Muscle layer of duodenum (tissue), 2 donors: Measurements from ENCODE around the gene SLC38A1.
"Not testable (repeated sequence)": the region's sequence is repeated elsewhere in the genome, so short reads cannot be mapped to it uniquely, and the experiment has no call there.

Source experiments
- H3K27ac ChIP-seq: one replicate; pipeline ENCODE4 v1.7.0; 2013; ENCODE audit warnings: mild to moderate bottlenecking, low read length
- H3K27me3 ChIP-seq: one replicate; pipeline ENCODE4 v1.7.0; 2013; ENCODE audit warnings: low read depth, mild to moderate bottlenecking, control low read depth, low read length
- H3K36me3 ChIP-seq, 2 donors: one replicate each; pipeline ENCODE4 v1.7.0; 2013; ENCODE audit warnings: low read length in 2 of 2, control low read depth in 1 of 2, mild to moderate bottlenecking in 1 of 2; ENCODE audit not compliant: insufficient read depth in 2 of 2, control insufficient read depth in 1 of 2
- H3K4me1 ChIP-seq, 2 donors: one replicate each; pipeline ENCODE4 v1.7.0; 2013; ENCODE audit warnings: low read length in 2 of 2, mild to moderate bottlenecking in 2 of 2, control low read depth in 1 of 2, moderate library complexity in 1 of 2; ENCODE audit not compliant: insufficient read depth in 2 of 2, control insufficient read depth in 1 of 2
- H3K4me3 ChIP-seq, 2 donors: one replicate each; pipeline ENCODE4 v1.7.0; 2013; ENCODE audit warnings: low read length in 2 of 2, low read depth in 1 of 2, mild to moderate bottlenecking in 1 of 2
- H3K9me3 ChIP-seq, 2 donors: one replicate each; pipeline ENCODE4 v1.7.0; 2013; ENCODE audit warnings: low read length in 2 of 2, control low read depth in 1 of 2, mild to moderate bottlenecking in 1 of 2; ENCODE audit not compliant: control insufficient read depth in 1 of 2
- donor health status: healthy.

Gene SLC38A1

DNA sequence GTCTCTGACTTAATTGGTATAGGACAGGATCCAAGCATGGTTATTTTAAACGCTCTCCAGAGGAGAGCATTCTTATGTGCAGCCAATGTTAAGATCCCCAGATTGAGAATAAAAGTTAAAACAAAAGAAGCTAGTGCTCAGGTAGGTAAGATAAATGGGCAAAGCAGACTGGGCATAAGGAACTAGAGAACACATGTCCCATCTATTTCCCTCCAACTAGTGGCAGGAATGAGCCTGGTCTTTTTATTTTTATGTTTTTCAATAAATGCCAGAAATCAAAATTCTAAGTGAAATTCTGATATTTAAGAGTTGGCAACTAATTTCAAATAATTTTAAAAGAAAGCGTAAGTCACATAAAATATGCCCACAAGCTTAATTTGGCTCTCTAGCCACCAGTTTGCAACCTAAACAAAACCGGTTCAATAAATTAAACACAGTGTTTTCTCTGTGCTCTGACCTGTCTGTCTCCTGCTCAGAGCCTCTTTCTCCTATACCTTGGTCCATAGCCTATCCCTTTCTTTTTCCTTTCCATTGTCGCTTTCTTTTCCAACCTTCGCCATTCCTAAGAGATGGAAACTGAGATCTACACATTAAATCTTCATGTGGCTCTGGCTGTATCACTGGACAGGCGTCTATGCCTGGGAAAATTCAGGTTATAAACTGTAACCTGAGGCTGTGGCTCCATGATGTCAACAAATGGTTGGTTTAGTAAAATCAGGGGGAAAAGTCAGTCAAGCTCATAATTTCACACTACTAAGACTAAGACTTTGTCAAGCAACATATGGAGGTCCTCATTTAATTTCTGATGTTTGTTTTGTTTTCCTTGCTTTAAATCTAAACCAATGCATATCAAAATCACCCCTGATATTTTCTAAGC lies 5.5 kb downstream of the SLC38A1 start:
- Histone ChIP-seq H3K36me3 (no peaks in the 10 kb centered on the region), H3K4me1 (peaks cover 0 to 38% of the 10 kb centered on the region in 2 donors), H3K4me3 (no peak overlapping the region), H3K27me3 (no peaks in the 10 kb centered on the region), H3K27ac (no peak overlapping the region), H3K9me3 (no peaks in the 10 kb centered on the region)

DNA sequence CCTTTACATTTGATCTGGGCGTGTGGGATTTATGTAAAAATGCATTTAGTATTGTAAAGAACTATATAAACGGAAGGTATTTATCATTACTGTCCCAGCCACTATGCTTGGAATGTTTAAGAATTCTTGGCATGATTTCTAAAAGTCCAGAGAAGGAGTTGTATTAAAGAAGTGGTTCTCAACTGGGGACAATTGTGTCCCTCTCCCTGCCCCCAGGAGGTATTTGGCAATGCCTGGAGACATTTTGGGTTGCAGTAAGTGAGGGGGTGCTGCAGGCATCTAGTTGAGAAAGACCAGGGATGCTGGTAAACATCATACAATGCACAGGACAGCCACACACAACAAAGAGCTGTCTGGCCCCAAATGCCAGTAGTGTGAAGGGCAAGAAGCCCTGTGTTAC lies 7.2 kb downstream of the SLC38A1 start:
- Histone ChIP-seq H3K36me3 (no peaks in the 10 kb centered on the region), H3K4me1 (peaks cover 0 to 34% of the 10 kb centered on the region in 2 donors), H3K27ac (peak overlapping the region; percentile 58), H3K4me3 (peak overlapping the region in 1 of 2 donors; percentile 18), H3K9me3 (no peaks in the 10 kb centered on the region), H3K27me3 (no peaks in the 10 kb centered on the region)

DNA sequence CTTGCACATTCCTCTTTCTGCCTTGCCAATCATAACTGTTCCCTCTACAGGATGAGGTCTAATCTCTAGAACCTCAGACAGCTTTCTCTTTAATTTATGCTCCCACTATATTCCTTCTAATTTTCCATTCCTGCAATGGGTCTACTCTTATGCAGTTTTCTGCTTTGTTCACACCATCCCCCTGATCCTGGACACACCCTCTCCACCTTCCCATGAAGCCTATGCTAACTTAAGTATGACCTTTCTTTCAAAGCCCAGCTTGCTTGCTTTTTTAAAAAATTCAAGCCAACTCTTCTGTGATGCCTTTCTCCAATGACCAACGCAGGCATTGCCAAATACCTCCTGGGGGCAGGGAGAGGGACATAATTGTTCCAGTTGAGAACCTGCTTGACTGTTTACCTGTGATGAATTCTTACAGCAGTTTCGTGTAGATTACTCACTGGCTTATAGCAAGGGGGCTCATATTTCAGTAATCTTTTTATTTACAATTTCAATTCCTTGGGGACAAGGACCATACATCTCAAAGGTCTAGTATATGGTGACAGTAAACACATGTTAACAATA lies 7.8 kb downstream of the SLC38A1 start:
- Histone ChIP-seq H3K4me1 (peaks cover 0 to 34% of the 10 kb centered on the region in 2 donors), H3K36me3 (no peaks in the 10 kb centered on the region), H3K4me3 (no peak overlapping the region), H3K9me3 (no peaks in the 10 kb centered on the region), H3K27ac (peak overlapping the region; percentile 58), H3K27me3 (no peaks in the 10 kb centered on the region)

DNA sequence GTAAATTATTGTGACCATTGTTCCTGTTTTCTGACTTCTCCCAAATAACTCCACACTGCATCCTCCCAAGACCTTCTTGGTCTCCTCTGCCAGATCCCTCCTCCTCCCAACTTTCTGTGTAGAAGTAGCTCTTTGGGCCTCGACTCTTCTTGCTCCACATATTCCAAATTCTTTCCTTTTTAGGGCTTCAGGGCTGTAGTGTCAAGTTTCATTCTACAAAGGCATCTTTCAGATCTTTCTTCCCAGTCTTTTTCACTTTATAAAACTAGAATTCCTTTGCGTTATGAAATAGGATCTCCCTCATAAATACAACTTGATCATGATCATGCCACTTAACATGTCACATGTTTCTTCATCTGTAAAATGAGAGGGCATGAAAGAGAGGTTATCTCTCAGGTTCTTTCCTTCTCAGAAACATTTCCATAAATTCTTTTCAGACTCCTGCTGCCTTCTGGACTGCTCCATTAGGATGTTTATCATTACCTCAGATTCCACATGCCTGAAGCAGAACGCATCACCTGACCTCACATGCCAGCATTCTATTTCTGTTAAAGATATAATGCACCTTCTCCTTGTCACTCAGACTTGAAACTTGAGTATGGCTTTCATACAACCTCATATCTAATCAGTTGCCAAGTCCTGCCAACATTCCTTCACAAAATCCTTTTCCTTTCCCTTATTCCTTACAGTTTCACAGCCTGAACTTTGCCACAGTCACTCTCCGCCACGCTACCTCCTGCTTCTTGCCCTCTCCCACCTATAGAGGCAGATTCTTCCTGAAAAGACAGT lies 8.5 kb downstream of the SLC38A1 start:
- Histone ChIP-seq H3K4me3 (no peak overlapping the region), H3K9me3 (no peaks in the 10 kb centered on the region), H3K27me3 (no peaks in the 10 kb centered on the region), H3K27ac (peak overlapping the region; percentile 58), H3K4me1 (peaks cover 0 to 34% of the 10 kb centered on the region in 2 donors), H3K36me3 (no peaks in the 10 kb centered on the region)

DNA sequence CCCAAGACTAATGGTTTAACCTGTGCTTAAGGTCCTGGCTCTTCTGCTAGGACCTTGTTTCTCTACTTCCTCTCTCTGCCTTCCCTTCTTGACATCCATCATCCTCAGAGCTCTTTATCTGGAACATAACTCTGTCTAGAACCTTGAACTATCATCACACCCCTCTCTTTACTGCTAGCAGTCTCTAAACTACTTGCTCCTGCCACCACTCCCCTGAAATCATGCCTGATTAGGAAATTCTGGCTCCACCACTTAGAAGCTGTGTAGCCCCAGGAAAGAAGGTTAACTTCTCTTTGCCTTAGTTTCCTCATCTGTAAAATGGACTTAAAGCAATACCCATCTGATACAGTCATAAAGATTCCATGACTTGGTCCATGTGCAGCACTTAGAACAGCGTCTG lies 9.1 kb downstream of the SLC38A1 start:
- Histone ChIP-seq H3K4me3 (no peak overlapping the region), H3K27me3 (no peaks in the 10 kb centered on the region), H3K9me3 (no peaks in the 10 kb centered on the region), H3K4me1 (peaks cover 0 to 33% of the 10 kb centered on the region in 2 donors), H3K36me3 (no peaks in the 10 kb centered on the region), H3K27ac (peak overlapping the region; percentile 58)

DNA sequence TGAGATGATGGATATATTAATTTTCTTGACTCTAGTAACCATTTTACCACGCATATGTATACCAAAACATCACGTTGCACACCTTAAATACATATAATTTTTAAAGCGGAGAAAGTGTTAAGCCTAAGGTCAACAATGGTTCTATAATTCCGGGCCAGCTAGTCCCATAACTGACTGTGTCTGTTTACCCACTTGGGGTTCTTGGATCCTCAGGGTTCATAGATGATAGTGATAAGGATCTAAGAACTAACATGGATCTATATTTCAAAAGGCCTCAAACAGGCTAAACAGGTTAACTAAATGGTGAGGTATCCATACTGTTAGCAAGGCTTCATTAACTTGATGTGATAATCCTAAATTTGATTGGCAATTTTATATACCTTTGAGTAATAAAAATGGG lies 9.8 kb downstream of the SLC38A1 start:
- Histone ChIP-seq H3K36me3 (peaks cover 0 to 3% of the 10 kb centered on the region in 2 donors), H3K4me1 (peaks cover 0 to 36% of the 10 kb centered on the region in 2 donors), H3K4me3 (no peak overlapping the region), H3K27me3 (no peaks in the 10 kb centered on the region), H3K9me3 (no peaks in the 10 kb centered on the region), H3K27ac (no peak overlapping the region)

DNA sequence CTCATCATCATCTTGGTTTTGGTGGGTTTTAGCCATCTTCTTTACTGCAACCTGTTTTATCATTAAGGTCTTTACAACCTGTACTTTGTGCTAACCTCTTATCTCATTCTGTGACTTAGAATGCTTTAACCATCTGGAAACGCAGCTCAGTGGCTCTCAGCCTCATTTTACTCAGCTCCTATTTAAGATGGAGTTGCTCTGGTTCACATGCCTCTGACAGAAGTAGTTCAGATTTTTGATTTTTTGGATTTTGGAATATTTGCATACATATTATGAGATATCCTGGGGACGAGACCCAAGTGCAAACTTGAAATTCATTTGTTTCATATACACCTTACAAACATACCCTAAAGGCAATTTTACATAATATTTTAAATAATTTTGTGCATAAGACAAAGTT lies 10.7 kb downstream of the SLC38A1 start:
- H3K4me3 ChIP-seq, result no peak overlapping the region
- H3K9me3 ChIP-seq, result no peaks in the 10 kb centered on the region
- peaks cover 0 to 9% of the 10 kb centered on the region in 2 donors for H3K36me3 ChIP-seq
- no peaks in the 10 kb centered on the region for H3K27me3 ChIP-seq
- H3K4me1 ChIP-seq, result peaks cover 0 to 32% of the 10 kb centered on the region in 2 donors
- no peak overlapping the region for H3K27ac ChIP-seq

DNA sequence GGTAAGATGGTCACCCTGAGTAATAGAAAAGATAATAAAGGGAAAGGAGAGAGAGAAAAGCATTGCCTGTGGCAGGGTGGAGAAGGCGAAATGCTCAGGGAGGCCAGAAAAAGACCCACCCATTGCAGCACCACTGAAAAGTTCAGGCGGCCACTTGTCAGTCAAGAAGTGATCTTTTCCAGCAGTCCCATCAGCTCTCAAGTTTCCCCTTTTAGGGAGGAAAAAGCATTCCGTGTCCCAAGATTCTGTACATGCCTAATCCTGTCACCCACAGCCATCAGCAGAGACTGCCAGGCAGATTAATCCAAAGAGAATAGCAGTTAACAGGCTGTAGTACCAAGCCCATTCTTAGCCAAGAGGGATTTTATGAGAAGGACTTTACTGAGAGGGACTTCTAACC lies 11.9 kb downstream of the SLC38A1 start:
- H3K4me1 ChIP-seq, result peaks cover 0 to 29% of the 10 kb centered on the region in 2 donors
- H3K4me3 ChIP-seq, result no peak overlapping the region
- no peaks in the 10 kb centered on the region for H3K27me3 ChIP-seq
- peaks cover 0 to 12% of the 10 kb centered on the region in 2 donors for H3K36me3 ChIP-seq
- H3K27ac ChIP-seq, result no peak overlapping the region
- H3K9me3 ChIP-seq, result no peaks in the 10 kb centered on the region

DNA sequence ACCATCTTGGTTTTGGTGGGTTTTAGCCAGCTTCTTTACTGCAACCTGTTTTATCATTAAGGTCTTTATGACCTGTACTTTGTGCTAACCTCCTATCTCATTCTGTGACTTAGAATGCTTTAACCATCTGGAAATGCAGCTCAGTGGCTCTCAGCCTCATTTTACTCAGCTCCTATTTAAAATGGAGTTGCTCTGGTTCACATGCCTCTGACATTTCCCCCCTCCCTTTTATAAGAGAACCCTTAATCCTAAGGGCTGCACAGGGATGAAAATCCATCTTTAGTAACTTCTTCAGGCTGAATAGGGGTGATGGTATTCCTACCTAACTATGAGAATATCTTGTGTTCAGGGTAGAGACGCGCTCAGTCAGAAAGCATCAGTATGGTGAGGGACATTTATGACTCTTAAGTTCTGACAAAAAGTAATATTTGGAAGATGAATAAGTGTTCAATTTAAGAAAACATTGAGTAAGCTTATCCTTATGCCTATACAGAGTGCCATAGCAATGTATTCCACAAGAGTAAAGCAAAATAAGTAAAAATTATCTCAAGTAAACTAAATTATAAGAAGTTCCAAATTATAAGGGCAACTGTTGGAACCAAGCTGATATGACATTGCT lies 15.2 kb downstream of the SLC38A1 start:
- Histone ChIP-seq H3K4me3 (no peak overlapping the region), H3K36me3 (peaks cover 0 to 12% of the 10 kb centered on the region in 2 donors), H3K27ac (no peak overlapping the region), H3K4me1 (peaks cover 0 to 7% of the 10 kb centered on the region in 2 donors), H3K27me3 (no peaks in the 10 kb centered on the region), H3K9me3 (no peaks in the 10 kb centered on the region)

DNA sequence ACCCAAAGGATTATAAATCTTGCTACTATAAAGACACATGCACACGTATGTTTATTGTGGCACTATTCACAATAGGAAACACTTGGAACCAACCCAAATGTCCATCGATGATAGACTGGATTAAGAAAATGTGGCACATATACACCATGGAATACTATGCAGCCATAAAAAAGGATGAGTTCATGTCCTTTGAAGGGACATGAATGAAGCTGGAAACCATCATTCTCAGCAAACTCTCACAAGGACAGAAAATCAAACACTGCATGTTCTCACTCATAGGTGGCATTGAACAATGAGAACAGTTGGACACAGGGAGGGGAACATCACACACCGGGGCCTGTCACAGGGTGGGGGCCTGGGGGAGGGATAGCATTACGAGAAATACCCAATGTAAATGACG lies 16.8 kb downstream of the SLC38A1 start:
- not testable (repeated sequence) for H3K4me1 ChIP-seq, H3K27me3 ChIP-seq, H3K4me3 ChIP-seq, H3K27ac ChIP-seq, H3K9me3 ChIP-seq
- peaks cover 0 to 12% of the 10 kb centered on the region in 2 donors for H3K36me3 ChIP-seq

DNA sequence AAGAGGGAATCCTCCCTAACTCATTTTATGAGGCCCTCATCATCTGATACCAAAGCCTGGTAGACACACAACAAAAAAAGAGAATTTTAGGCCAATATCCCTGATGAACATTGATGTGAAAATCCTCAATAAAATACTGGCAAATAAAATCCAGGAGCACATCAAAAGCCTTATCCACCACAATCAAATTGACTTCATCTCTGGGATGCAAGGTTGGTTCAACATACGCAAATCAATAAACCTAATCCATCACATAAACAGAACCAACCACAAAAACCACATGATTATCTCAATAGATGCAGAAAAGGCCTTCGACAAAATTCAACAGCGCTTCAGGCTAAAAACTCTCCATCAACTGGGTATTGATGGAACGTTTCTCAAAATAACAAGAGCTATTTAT lies 18.9 kb downstream of the SLC38A1 start:
- H3K36me3 ChIP-seq, result peaks cover 0 to 12% of the 10 kb centered on the region in 2 donors
- H3K27me3 ChIP-seq, H3K4me1 ChIP-seq, H3K9me3 ChIP-seq, H3K27ac ChIP-seq, H3K4me3 ChIP-seq: not testable (repeated sequence)
